Activated CD8-positive, alpha-beta memory T cell treated with anti-CD3 and anti-CD28 coated beads, Interleukin-2, amount 50 U/mL, for 24 hours (primary cell): ENCODE results near the gene TMEM31.
A peak's percentile ranks its signal among the peaks of the same experiment; 100 is the strongest.

Experiments used
- DNase-seq: peaks from one replicate; pipeline ENCODE4 v3.0.0-alpha.2; 2020; ENCODE audit errors: extremely low read depth

The TMEM31 gene, protein sequence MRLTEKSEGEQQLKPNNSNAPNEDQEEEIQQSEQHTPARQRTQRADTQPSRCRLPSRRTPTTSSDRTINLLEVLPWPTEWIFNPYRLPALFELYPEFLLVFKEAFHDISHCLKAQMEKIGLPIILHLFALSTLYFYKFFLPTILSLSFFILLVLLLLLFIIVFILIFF

DNA sequence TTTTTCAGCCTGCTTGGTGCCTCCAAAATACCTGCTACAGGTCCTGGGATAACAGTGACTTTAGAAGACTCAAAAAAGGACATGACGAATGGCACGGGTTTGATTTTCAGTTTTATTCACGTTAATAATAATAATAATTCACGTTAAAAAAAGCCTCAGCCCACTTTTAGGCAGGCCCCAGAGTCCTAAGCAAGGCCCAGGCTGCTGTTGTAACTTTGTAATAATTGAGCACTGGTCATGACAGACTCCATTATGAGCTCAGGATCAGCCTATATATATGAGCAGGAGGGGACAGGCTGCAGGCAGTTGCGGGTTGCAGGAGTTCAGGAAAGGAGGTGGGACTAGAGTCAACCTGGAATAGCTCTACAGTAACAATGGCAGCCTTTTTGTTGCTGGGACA lies at the start of gene TMEM31:
TMEM31 (plus strand) TSS at position 301 of the 400 bp plus-strand sequence. CDS start 1,350 bp downstream, outside the sequence.
- DNase-seq = no peak

DNA sequence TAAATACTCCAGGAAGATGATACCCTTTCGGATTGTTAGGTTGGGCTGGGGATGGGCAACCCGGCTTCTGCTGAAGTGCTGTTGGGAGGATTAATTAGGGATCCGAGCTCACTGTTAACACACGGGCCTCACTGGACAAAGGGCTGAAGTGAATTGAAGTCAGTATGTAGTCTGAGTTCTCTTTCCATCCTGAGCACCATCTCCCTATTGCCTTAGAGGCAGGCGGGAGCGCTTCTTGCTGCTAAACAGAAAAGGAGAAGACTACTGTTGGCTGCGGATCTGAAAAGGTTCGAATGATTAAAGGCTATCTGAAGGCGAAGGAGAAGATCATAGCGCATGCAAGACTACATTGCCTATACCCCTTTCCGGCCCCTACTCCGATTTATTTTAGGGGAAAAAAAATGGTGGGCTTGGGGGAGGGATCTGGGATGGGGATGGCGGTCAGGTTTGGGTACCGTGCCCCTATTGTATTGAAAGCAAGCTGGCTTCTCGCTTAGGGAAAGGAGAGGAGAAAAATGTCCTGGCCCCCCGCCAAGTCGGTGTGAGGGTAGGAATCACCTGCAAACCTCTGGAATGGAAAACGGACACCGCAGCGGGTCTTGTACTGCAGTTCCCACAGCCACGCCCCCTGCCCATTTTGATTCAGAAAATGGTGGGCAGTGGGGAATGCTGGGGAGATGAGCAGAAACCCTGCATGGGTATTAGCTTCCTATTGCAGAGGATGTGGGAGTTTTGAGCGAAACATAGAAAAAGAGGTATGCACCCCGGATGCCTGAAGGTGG lies 46.5 kb upstream of the TMEM31 start:
- no peak for DNase-seq

DNA sequence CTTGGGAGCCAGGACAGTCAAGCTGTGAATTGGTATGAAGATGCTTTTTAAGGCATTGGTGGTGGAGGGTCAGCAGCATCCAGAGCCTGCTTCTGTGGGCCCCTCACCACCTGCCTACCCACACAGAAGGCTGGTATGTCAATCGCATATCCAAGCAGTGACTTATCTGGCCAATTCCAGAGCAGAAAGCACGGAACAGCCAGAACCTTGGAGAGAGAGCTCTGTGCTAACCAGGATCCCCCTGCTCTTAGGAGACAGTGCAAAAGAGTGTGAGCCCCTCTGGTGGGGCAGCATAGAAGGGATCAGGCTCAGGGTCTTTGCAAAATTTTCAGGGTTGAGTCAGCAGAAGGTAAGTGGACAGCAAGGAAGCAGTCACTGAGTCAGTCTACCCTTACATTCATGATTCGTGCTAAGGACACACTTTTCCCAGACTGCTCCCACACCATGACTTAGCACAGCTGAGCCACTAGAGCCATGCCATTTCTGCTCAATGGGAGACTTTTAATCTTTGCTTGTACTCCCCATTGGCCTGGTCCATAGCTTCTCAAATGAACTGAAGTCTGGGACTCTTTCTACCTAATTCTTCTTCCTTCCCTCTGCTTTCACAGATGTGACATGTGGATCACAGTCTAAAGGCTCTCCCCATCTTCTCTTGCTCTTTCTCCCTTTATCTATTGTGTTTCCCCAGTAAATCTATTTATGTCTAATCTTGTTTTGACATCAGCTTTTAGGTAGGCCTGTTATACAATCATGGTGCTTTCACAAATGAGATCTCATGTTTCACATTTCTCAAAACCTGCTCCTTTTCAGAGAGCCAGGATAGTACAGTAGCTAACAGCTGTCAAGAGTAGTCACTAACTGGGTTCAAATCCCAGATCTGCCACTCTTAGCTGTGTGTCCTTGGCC lies 44.3 kb upstream of the TMEM31 start:
- no peak for DNase-seq

DNA sequence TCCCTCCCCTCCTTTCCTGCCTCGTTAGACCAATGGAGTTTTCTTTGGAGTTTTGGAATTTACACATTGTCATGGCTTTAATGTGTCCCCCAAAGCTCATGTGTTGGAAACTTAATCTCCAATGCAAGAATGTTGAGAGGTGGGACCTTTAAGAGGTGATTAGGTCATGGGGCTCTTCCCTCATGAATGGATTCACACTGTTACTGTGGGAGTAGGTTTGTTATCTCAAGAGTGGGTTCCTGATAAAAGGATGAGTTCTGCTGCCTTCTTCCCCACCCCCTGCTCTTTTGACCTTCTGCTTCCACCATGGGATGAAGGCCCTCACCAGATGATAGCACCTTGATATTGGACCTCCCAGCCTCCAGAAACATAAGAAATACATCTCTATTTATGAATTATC lies 41.0 kb upstream of the TMEM31 start:
- no peak for DNase-seq

DNA sequence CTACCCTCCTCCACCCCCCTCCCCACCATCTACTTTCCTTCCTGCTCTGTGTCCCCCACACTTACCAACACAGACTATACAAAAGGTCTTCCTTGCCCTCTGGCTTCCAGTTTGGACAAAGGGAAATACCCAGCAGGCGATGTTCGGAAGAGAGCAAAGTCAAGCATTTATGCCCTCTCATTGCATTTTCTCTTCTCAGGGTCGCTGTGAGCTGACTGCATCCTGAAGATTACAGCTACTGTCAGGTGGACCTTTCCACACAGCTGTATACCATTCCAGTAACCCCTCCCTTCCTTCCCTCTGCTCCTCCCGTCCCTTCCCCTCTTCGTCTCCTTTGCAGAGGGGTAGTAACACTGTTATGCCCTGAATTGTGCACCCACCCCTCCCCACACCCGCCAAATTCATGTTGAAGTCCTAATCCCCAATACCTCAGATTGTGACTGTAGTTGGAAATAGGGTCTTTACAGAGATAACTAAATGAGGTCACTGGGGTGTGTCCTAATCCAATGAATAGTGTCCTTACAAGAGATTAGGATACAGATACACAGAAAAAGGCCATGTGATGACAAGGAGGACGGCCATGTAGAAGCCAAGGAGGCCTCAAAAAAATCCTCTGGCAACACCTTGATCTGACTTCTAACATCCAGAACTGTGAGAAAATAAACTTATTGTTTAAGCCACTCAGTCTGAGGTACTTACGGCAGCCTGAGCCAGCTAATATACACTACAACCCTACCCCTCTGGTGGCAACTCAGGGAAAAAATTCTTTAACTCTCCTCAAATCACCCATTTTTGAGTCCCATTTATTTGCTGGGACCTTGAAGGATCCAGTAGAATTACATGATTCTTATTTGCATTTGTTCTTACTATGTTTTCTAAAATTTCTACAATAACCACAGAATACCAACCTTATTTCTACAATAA lies 35.9 kb upstream of the TMEM31 start:
- DNase-seq = no peak

DNA sequence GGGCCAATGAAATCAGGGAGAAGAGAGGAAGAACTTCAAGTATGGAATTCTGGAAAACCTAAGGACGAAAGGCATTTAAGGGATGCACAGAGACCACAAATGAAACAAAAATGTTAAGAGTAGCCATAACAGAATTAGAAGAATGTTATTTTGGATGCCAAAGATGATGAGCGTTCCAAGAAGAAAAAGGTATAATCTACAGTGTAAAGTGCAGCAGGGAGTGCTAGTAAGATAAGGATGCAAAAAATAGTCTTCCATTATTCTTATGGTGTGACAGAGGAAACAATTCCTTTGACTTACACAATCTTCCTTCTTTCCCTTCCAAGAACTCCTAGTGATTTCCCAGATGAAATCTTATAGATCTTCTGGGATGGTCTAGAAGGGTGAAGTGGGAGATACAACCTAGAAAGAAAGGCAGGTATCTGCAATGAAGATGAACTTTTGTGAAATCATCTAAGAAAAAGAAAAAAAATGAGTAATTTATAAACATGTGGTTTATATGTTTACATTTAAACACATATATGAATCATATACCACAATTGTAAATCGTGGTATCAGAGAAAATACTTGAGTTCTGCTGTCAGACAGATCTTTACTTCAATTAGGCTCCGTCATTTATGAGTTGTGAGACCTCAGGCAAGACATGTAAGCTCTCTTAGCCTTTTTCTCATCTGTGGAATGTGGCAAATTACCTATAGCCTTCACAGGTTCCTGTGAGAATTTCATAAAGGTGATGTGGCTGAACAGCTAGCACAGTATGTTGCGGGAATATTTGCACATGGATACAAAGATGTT lies 32.3 kb upstream of the TMEM31 start:
- no peak for DNase-seq

DNA sequence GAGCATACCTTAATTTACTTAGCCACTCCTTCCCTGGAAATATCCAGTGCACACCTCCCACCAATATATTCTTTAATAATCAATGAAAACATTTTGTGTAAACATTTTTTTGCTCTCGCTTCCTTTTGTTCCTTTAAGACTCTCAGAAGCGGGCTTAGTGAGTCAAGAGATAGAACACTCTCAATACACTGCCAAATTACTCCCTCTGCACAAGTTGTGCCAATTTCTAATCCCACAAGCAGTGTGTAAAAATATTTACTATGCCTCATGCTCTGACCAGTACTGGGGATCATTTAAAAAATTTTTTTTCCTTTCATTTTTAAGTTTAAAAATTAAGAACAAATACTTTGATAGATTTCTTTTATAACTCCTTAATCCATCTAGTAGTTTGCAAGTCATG lies 29.3 kb upstream of the TMEM31 start:
- no peak for DNase-seq

DNA sequence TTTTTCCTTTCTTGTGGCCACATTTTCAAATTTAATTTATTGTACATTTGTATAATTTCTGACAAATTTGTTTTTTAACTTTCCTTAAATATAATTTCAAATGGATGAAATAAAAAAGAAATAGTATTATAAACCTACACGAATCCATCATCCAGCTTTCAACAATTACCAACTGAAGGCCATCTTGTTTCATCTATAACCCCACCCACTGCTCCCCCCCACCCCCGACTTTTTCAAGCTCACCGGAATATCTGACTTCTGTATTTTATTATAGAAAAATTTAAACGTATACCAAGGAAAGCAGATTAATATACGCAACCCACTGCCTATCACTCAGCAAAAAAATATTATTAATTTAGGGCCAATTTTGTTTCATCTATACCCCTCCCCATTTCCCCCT lies 25.3 kb upstream of the TMEM31 start:
- no peak for DNase-seq

DNA sequence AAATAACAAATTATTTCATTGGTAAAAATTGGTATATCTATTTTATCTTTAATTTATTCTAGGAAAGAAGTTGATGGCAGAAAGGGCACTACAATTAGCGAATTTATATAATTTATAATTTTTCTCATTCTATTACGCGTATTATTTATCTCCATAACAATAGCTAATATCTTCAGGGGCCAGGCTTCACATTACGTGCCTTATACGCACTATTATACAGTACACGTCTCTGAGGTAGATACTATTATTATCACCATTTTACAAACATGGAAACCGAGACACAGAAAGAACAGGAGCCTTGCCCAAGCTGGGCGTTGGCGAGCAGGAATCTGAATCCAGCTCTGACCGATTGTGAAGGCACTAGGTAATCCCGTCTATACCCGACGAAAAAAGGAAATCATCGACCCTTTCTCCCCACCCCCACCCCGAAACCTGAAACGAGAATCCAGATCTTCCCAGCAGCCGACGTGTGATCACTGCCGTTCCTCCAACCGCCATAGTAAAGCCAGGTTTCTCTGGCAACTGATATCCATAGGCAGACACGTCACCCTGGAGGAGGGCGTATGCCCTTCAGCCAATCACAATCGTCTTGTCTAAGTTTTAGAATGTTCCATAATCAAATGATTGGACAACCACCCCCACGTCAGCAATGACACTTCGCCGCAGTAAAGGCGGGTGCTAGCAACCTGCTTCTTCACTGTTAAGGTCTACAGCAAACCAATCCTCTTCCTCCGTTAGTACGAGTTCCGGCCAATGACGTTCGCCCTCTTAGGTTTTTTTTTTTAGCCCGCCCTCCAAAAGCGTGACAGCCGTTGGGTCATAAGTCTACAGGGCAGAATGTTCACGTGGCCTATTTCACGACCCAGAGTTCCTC lies 24.3 kb upstream of the TMEM31 start, which contains the start of gene MORF4L2:
MORF4L2 (minus strand) TSS at position 501 of the 874 bp plus-strand sequence. CDS start 9,672 bp downstream, outside the sequence.
- peak; percentile 71 for DNase-seq

DNA sequence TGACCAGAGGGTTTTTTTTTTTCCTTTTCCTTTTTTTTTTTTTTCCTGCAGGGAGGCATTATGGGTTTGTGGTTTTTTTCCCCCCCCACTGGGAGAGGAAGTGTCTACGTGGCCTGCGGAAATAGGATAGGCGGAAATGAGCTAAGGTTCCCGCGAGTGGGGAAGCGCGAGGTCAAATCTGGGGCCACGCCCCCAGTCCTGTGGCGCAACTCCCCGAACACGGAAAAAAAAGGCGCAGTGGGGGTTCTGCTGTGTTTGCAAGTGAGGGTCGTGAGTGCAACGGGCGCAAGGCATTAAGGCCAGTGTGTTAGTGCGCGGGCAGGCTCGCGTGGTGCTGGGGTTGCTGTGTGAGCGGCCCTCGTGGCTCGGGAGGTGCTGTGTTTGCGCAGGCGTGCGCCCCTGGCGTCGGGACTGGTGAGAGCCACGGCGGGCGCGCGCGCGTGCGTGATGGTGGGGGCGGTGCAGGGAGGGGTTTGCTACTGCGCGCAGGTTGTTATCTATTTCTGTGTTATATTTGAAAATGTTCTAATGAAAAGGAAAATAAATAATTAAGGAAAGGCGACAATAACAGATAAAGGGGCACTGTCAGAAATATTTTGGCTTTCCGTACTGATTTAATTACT lies 23.5 kb upstream of the TMEM31 start:
- peak; percentile 61 for DNase-seq

DNA sequence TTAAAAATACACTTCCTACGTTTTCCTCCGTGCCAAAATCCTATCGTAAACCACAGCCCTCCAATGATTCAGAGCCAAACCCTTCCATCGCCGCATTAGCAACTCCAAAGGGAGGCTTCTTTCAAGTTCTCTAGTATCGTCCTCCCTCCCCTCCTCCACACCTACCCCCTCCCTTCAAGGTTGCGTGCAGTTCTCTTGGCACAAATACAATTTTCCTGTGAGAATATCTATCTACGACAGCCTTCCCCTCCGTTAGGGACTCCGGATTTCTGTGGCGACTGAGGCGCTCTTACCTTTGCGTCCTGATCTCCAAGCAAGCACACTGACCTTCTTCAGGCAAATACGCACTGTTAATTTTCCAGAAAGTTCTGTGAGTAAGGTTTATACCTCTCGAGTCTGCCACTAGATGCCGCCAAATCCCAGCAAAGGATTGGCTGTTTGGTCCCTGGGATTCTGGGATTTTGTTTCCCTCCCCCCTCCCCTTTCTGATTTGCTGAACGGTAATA lies 23.0 kb upstream of the TMEM31 start:
- DNase-seq = no peak

DNA sequence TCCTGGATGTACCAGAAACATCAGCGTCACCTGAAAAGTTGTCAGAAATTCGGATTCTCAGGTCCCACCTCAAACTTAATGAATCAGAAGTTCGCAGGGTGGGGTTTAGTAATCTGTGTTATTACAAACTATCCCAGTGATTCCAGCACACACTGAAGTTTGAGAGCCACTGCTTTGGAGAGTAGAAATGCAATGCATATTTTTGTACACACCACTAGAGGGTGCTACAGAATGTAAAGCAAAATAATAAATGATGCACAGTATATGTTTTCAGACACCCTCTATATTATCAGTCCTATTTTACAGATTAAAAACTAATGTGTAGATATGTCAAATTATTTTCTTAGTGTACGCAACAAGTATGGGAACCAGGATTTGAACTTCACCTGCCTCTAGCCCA lies 21.8 kb upstream of the TMEM31 start:
- no peak for DNase-seq

DNA sequence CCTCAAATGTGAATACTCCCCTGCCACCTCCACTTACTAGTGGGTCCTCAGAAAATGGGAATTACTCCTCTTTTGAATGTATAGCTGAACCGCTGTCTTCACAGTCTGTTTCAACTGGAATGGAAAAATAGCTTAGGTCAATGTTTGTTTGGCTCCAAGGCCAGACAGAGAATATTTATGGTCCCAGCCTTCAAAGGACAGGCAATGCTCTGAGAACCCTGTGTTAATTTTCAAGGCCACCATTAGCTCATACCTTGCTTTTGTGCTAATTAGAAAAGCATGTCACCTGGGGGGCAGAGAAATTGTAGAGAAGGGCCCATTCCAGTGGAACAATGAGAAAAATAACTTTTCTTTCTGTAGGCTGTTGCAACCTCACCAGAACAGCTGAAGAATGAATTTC lies 19.6 kb upstream of the TMEM31 start:
- no peak for DNase-seq

DNA sequence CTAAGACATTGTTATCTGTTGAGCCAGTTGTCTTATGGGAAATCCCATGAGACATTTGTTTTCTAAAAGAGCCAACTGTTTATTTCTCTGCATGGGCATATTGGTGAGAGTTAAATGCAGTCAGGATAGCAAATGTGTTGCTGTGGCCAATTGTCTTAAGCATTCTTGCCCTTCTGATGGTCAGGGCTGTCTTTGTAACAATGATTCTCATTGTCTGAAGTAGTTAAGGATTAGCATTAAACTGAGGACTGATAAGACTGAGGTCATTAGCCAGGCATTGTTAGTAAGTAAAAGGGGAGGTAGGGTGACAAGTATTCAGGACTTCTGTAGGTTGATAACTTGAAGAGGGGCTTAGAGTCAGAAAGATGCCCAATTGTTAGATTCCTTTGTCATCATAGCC lies 13.0 kb upstream of the TMEM31 start:
- DNase-seq = no peak

DNA sequence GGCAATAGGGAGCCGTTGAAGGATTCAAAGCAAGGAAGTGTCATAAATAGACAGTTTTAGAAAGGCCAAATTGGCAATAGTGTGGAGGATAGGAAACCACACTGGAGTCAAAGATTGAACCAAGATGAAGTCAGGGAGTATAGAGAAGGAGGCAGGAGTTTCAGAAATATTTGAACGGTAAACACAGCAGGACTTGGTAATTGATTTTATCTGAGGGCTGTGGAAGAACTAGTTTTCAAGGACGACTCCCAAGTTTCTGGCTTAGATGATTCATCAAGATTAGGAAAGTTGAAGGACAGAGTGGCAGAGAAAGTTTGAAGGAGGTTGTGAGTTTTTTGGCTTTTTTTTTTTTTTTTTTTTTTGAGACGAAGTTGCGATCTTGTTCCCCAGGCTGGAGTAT lies 11.5 kb upstream of the TMEM31 start:
- DNase-seq = no peak

DNA sequence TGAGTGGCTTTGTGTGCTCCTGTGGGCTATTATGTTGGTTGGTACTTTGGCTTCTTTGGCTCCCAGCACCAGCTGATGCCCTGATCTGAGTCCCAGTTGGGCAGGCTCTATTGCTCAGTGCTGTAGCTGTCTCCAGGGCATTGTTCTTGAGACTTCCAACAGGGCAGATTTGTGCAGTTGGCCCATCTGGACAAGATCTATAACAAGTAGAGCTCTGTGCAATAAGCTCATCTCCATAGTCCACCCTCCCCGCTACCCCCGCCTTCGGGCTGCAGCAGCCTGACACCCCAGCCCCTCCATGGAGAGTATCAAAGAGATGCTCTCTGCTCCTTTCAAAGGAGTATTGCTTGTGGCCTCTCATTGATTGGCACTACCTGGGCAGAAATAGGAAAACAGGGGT lies 5.8 kb upstream of the TMEM31 start:
- DNase-seq = no peak

DNA sequence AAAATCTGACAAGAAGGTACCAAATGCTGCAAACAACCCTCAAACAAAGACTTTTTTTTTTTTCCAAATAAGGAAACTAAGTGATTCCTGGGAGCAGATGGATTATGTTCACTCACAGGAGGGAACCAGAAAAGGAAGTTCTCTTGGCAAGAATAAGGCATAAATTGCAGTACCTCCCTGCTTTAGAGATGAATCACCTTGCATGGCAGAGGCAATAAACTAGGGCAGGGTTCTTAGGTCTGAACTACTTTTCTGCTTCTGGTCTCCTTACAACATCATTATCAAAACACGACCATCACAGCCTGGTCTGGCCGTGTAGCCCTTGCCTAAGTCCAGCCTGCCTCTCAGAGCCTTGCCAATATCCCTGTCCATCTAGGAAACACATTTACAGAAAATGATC lies 6.3 kb downstream of the TMEM31 start:
- no peak for DNase-seq

DNA sequence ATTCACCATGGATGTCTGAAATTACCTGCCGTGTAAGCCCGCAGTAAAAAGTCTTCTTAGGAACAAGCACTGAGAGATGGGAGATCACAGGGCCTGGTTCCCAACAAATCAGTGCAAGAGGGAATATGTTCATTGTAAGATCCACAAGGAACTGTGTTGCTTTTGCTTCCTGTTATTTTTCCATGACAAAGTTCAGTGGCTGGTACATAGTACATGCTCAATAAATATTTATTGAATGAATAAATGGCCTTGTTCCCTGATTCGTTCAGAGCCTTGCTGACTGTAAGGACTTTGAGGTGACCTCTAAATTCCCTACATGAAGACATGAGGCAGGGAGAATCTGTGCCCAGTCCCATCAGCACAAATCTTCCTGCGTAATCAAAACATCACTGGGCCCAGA lies 7.4 kb downstream of the TMEM31 start:
- no peak for DNase-seq

DNA sequence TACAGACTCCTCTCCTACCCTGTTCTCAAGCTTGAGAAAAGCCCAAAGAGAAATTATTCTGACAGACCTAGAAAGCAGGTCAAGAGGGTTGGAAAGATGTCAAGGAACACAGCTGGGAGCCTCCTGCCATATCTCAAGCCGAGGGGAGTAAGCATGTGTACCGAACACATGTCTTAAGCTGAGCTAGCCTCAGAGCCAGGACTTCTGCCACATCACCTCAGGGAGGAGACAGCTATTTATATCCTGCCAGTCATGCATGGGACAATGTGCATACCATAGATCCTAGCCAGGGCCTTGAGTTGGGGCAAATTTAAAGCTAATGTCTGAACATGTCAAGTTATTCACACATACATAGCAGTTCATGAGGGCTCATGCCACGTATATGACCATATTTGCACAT lies 11.8 kb downstream of the TMEM31 start:
- no peak for DNase-seq
